ENCODE results near the gene MRPL41. TPM values are rescaled to one million over a fixed set of nuclear protein-coding genes. Genes with fewer than 3 reads are reported as not detected.

MRPL41 gene
- polyA plus RNA-seq, 1 donor from 2014 or later, result 60.5 TPM

DNA sequence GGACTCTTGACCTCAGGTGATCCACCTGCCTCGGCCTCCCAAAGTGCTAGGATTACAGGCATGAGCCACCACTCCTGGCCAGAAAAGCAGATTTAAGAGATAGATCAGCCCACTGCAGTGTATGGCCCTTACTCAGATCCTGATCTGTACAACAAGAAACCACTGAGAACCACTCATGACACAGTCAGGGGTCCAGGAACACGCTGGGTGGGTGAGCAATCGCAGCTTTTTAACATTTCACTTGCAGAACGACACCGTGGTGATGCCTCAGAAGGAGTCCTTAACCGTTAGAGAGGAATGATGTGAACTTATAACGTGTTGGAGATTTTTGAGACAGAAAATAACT lies 47.3 kb upstream of the MRPL41 start:
- TF ChIP-seq TAF1 (IDR thresholded peaks at IDR 0.05; ENCODE audit: low read depth) (no peak), RAD21 (conservative IDR thresholded peaks at IDR 0.05) (no peak), SMC3 (conservative IDR thresholded peaks at IDR 0.05; ENCODE audit: poor library complexity) (no peak), POLR2AphosphoS5 (IDR thresholded peaks at IDR 0.05) (no peak), EZH2 (IDR thresholded peaks at IDR 0.05; ENCODE audit: borderline replicate concordance, insufficient read depth, low read length, poor library complexity, severe bottlenecking) (no peak), EP300 (conservative IDR thresholded peaks at IDR 0.05; ENCODE audit: poor library complexity, severe bottlenecking) (no peak), MXI1 (conservative IDR thresholded peaks at IDR 0.05; ENCODE audit: poor library complexity, severe bottlenecking) (no peak)
- TF ChIP-seq, protein P1, sequence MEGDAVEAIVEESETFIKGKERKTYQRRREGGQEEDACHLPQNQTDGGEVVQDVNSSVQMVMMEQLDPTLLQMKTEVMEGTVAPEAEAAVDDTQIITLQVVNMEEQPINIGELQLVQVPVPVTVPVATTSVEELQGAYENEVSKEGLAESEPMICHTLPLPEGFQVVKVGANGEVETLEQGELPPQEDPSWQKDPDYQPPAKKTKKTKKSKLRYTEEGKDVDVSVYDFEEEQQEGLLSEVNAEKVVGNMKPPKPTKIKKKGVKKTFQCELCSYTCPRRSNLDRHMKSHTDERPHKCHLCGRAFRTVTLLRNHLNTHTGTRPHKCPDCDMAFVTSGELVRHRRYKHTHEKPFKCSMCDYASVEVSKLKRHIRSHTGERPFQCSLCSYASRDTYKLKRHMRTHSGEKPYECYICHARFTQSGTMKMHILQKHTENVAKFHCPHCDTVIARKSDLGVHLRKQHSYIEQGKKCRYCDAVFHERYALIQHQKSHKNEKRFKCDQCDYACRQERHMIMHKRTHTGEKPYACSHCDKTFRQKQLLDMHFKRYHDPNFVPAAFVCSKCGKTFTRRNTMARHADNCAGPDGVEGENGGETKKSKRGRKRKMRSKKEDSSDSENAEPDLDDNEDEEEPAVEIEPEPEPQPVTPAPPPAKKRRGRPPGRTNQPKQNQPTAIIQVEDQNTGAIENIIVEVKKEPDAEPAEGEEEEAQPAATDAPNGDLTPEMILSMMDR (IDR thresholded peaks at IDR 0.05; ENCODE audit: poor library complexity, severe bottlenecking), result no peak
- TF ChIP-seq, protein P2, sequence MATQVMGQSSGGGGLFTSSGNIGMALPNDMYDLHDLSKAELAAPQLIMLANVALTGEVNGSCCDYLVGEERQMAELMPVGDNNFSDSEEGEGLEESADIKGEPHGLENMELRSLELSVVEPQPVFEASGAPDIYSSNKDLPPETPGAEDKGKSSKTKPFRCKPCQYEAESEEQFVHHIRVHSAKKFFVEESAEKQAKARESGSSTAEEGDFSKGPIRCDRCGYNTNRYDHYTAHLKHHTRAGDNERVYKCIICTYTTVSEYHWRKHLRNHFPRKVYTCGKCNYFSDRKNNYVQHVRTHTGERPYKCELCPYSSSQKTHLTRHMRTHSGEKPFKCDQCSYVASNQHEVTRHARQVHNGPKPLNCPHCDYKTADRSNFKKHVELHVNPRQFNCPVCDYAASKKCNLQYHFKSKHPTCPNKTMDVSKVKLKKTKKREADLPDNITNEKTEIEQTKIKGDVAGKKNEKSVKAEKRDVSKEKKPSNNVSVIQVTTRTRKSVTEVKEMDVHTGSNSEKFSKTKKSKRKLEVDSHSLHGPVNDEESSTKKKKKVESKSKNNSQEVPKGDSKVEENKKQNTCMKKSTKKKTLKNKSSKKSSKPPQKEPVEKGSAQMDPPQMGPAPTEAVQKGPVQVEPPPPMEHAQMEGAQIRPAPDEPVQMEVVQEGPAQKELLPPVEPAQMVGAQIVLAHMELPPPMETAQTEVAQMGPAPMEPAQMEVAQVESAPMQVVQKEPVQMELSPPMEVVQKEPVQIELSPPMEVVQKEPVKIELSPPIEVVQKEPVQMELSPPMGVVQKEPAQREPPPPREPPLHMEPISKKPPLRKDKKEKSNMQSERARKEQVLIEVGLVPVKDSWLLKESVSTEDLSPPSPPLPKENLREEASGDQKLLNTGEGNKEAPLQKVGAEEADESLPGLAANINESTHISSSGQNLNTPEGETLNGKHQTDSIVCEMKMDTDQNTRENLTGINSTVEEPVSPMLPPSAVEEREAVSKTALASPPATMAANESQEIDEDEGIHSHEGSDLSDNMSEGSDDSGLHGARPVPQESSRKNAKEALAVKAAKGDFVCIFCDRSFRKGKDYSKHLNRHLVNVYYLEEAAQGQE (IDR thresholded peaks at IDR 0.05; ENCODE audit: borderline replicate concordance), result no peak
- Histone ChIP-seq H3K27ac (ENCODE audit: low read length) (no peak overlapping the region), H3K9ac (ENCODE audit: low read length) (no peak overlapping the region), H3K36me3 (ENCODE audit: insufficient read depth, low read length) (no peaks in the 10 kb centered on the region), H3K9me3 (ENCODE audit: low read length) (no peaks in the 10 kb centered on the region), H3K27me3 (ENCODE audit: insufficient read depth, low read depth, low read length) (no peaks in the 10 kb centered on the region), H3K4me3 (ENCODE audit: low read length) (no peak overlapping the region), H4K20me1 (ENCODE audit: insufficient read depth) (no peaks in the 10 kb centered on the region), H3F3A (ENCODE audit: insufficient read depth, low read length, poor library complexity, severe bottlenecking) (no peaks in the 10 kb centered on the region), H3K9me2 (ENCODE audit: insufficient read depth, low read length) (no peaks in the 10 kb centered on the region), H3K4me2 (ENCODE audit: low read length) (no peak overlapping the region), H2AFZ (ENCODE audit: low read depth, low read length) (no peak overlapping the region), H3K79me2 (replicated peaks; ENCODE audit: insufficient read depth, low read length) (no peaks in the 10 kb centered on the region)

DNA sequence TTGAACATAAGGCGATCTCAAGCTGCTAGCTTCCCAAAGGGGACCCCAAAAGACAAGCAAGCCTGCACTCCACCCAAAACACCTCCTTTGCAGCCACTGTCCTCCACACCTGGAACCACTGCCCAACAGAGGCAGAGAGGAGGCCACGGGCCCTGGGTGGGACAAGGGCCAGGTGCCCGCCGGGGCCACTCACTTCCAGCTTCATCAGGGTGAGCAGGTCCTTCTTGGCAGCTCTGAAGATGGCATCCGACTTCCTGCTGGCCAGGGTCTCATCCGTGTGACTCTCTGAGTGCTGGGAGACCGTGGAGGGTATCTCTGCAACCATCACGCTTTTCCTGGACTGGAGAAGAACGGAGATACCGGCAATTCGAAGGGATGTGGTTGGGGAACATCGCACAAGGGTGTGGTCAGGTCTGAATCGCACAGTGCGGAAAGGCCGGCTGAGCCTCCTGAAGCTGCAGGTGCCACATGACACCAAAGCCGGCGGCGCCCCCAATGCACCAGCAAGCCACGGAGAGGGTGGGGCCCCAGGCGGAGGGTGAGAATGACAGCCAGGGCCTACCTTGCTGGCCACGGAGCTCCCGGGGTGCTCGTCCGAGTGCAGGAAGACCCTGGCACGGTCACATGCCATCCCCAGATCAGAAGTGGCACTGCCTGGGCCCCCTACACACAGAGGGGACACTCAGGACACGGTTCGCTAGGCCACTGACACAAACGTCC lies 46.1 kb upstream of the MRPL41 start:
- no peaks in the 10 kb centered on the region for H3F3A ChIP-seq (ENCODE audit: insufficient read depth, low read length, poor library complexity, severe bottlenecking)
- H3K36me3 ChIP-seq (ENCODE audit: insufficient read depth, low read length), result no peaks in the 10 kb centered on the region
- H3K9me3 ChIP-seq (ENCODE audit: low read length), result no peaks in the 10 kb centered on the region
- H4K20me1 ChIP-seq (ENCODE audit: insufficient read depth), result no peaks in the 10 kb centered on the region
- no peaks in the 10 kb centered on the region for H3K79me2 ChIP-seq (replicated peaks; ENCODE audit: insufficient read depth, low read length)
- H3K27me3 ChIP-seq (ENCODE audit: insufficient read depth, low read depth, low read length), result no peaks in the 10 kb centered on the region
- TF ChIP-seq POLR2AphosphoS5 (IDR thresholded peaks at IDR 0.05) (no peak), EP300 (conservative IDR thresholded peaks at IDR 0.05; ENCODE audit: poor library complexity, severe bottlenecking) (no peak), RAD21 (conservative IDR thresholded peaks at IDR 0.05) (no peak), SMC3 (conservative IDR thresholded peaks at IDR 0.05; ENCODE audit: poor library complexity) (no peak), EZH2 (IDR thresholded peaks at IDR 0.05; ENCODE audit: borderline replicate concordance, insufficient read depth, low read length, poor library complexity, severe bottlenecking) (no peak), MXI1 (conservative IDR thresholded peaks at IDR 0.05; ENCODE audit: poor library complexity, severe bottlenecking) (no peak), TAF1 (IDR thresholded peaks at IDR 0.05; ENCODE audit: low read depth) (no peak)
- TF ChIP-seq, protein P2 (IDR thresholded peaks at IDR 0.05; ENCODE audit: borderline replicate concordance), result no peak
- TF ChIP-seq, protein P1 (IDR thresholded peaks at IDR 0.05; ENCODE audit: poor library complexity, severe bottlenecking), result no peak
- no peak overlapping the region for H2AFZ ChIP-seq (ENCODE audit: low read depth, low read length)
- H3K4me2 ChIP-seq (ENCODE audit: low read length), result no peak overlapping the region
- no peak overlapping the region for H3K4me3 ChIP-seq (ENCODE audit: low read length)
- no peak overlapping the region for H3K9ac ChIP-seq (ENCODE audit: low read length)
- H3K27ac ChIP-seq (ENCODE audit: low read length), result no peak overlapping the region
- no peaks in the 10 kb centered on the region for H3K9me2 ChIP-seq (ENCODE audit: insufficient read depth, low read length)
